NCI-H2171 (cell line): ENCODE measurements around the gene RBM33.

Experiments
- DNase-seq: peaks from one replicate; lab custom pipeline; 2025; lab: John Stamatoyannopoulos, UW

Gene RBM33

GRCh38 chr7:155694851-155695250, 50.4 kb downstream of the RBM33 start:
- DNase-seq, result no peak

DNA sequence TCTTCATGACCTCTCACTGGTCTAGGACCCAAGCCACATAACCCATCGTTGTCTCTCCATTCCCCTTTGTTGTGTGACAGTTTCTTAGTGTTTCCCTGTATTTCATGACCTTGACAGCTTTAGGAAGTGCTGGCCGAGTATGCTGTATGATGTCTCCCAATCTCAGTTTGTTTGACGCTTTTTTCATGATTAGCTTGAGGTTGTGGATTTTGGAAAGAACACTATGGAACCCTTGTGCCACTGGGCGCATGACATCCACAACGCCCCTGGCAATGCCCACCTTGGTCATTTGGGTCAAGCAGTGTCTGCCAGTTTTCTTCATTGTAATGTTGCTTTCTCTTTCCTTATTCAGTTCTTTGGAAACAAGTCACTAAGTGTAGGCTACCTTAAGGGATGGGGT, 52.3 kb downstream of the RBM33 start:
- DNase-seq, result no peak

DNA sequence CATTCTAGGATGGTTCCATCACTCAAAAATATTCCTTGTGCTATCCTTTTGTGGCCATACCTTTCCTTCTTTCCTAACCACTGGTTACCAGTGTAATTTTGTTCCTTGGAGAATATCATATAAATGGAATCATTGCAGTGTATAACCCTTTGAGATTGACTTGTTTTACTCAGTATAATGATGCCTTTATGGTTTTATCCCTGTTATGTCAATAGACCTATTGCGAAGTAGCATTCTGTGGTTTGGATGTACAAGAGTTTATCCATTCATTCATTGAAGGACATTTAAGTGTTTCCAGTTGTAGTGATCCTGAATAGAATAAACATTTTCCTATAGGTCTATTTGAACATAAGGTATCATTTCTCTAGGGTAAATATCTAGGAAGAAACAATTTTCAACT, 54.2 kb downstream of the RBM33 start:
- DNase-seq, result no peak

- no peak for DNase-seq
Measured at GRCh38 chr7:155699180-155699579, 54.7 kb downstream of the RBM33 start.

- DNase-seq, result no peak
Measured at GRCh38 chr7:155700847-155701246, 56.4 kb downstream of the RBM33 start.

DNA sequence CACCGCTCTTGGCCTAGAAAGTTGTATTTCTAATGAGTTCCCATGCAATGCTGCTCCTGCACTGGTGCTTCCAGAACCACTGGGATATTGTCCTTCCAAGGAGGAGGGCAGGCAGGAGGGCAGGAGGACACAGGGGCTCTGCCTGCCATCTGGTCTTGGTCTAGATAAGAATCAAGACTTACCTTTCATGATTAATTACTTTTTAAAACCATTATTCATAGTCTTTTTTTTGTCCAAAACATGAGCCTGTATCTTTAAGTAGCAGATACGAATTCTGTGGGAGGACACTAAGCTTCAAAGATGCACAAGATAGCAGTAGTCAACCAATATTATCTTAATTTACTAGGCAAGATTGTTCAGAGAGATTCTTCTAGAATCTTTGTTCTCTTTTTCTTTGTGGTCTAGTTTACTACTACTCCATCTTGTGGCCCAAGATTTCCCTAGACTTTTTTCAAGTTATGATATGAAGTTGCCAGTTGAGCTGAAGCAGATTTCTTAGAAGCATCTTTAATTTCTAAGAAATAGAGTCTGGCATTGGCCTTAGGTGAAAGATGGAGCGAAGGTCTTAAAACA, 57.6 kb downstream of the RBM33 start:
- no peak for DNase-seq

DNA sequence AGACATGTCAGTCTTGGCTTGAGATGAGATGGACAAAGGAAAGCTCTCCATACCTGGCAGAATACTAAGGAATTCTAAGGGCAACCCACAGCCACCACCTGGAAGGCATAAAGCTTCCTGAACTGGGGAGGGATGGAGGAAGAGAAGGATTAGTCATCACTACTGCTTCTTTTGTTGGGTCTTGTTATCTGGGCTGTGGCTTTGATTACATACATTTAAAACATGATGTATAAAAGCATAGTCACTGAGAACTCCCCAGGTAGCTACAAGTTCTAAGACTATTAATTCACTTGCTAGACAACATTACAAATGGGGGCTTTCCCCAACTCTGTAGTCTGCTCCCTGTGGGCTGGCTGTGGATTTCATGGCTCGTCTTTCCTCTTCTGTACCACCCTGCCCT, 58.2 kb downstream of the RBM33 start:
- DNase-seq, result no peak

- no peak for DNase-seq
Measured at GRCh38 chr7:155705623-155706360, 61.3 kb downstream of the RBM33 start.

DNA sequence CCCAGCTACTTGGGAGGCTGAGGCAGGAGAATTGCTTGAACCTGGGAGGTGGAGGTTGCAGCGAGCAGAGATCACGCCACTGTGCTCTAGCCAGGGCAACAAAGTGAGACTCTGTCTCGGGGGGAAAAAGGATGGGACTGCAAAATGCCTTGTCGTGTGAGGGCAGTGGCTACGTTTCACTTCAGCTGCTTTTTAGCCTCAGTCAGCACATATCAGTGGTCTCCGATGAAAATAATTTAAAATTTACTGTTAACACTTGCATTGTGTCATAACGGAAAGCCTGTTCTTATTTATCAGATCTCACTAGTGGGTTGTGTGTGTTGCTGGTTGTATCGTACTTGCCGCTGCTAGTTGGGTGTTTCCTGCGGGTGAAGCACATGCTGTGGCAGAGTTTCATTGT, 61.9 kb downstream of the RBM33 start:
- DNase-seq, result no peak

- no peak for DNase-seq
Measured at GRCh38 chr7:155709453-155709852, 65.0 kb downstream of the RBM33 start.

DNA sequence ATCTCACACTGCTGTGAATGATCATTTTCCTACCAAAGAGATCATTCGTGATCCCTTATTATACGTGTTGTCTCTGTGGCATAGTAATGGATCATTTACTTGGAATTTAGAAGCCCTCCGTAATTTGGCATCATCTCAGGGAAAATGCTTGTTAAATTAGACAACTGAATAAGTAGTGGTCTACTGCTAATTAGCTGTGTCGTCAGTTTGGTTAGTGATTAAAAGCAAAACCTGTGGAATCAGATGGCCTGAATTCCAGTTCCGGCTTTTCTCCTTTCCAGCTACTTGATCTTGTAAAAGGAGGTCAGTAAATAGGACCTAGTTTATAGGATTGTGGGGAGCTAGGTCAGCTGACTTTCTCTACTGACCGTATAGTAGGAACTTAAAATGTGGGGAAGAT, 65.6 kb downstream of the RBM33 start:
- DNase-seq, result no peak

DNA sequence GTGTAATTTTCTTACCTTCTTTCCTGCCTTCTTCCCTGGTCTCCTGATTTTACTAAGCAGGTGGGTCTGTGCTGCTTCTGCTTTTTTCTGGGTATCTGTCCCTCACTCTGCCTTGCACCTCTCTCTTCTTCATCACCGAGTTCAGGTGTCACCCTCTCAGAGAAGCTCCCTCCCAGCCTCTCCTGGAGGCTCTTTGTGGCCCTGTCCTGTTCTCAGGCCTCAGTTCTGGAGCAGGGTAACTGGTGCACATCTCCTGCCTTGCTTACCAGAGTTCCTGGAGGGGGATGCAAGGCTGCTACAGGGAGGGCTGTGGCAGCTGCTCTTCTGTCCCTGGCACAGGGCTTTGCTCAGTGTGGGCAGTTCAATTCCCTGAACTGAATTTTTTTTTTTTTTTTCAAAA, 66.1 kb downstream of the RBM33 start:
- no peak for DNase-seq

DNA sequence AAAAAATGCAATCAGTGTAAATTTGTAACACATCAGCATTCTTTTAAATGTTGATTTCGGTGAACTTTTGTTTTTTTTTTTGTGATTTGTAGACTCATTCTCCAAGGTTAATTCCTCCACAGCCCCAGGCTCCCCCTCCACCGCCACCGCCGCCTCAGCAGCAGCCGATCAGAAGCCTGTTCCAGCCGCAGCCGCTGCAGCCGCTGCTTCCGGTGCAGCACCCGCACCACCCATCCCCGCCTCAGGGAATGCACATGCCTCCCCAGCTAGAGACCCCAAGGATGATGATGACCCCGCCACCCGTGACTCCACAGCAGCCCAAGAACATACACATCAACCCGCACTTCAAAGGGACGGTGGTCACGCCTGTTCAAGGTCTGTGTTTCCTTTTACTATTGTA, 66.6 kb downstream of the RBM33 start:
- DNase-seq, result no peak

GRCh38 chr7:155713384-155713783, 68.9 kb downstream of the RBM33 start:
- DNase-seq, result no peak

GRCh38 chr7:155714702-155715101, 70.2 kb downstream of the RBM33 start:
- DNase-seq, result no peak

DNA sequence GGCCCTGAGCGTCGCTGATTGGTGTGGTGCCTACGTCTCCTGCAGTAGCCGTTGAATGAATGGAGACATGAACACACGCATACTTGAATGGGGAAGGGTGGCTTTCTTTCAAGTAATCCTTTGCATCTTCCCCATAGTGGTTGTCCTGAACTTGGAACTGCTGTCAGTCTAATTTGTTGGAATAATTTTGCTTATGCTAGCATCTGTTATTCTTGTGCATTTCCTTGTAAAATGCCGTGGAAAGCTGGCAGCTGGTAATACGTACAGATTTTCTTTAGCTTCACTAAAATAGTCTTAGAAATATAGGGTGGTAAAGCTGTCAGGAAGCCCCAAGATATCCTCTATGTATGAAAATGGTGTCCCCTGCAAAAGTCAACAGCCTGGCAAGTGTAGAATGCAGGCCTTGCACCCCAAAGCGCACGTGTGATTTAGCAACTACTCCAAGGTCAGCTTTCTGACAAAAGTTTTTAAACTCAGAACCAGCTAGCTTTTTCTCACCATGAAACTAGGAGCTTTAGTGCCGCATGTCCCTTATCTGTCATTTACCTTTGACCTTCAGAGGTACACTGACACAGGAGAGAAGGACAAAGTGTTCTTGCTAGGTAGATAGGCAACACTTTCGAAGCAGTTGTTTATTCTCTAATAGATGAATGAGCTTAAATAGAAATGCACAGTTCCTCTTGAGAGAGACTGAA, 70.8 kb downstream of the RBM33 start:
- DNase-seq, result no peak

GRCh38 chr7:155717010-155717744, 72.7 kb downstream of the RBM33 start:
- no peak for DNase-seq

- no peak for DNase-seq
Measured at GRCh38 chr7:155721056-155721455, 76.6 kb downstream of the RBM33 start.

DNA sequence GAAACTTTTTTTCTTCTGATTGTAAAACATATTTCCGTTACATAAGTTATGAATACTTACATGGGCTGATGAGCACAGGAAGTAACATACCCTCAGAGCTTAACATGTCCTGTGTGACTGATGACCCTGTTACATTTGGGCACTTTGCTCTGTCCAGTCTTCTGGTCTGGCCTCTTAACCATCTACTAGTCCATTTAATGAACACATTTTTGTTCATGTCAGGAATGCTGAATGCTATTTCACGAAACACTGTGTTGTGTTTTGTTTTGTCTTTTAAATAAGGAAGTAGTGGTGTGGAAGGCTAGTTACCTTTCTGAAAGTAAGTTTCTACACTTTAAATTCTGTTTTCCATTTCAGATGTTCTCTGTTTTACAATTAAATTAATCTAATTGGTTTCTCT, 77.7 kb downstream of the RBM33 start:
- no peak for DNase-seq

- no peak for DNase-seq
Measured at GRCh38 chr7:155722936-155723335, 78.5 kb downstream of the RBM33 start.

DNA sequence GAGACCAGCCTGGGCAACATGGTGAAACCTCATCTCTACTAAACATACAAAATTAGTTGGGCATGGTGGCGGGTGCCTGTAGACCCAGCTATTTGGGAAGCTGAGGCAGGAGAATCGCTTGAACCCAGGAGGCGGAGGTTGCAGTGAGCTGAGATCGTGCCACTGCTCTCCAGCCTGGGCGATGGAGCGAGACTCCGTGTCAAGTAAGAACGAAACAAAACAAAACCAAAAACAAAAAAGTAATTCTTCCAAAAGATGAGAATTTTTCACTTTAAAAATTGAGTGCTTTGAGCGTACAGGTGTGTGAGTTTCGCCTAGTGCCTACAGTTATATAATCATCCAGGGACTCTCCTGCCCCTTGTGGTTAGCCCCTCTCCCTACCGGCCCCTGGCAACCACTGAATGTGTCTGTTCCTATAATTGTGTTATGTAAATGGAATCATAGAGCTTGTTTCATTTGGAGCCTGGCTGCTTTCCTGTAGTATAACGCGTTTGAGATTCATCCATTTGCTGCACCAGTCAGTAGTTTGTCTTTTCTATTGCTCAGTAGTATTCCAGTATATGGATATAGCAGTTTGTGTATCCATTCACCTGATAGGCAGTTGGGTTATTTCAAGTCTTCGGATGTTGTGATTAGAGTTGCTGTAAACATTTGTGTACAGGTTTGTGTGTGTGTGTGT, 80.0 kb downstream of the RBM33 start:
- no peak for DNase-seq

- no peak for DNase-seq
Measured at GRCh38 chr7:155725006-155725355, 80.5 kb downstream of the RBM33 start.
